ENCODE results near the gene MN1.

MN1 gene

DNA sequence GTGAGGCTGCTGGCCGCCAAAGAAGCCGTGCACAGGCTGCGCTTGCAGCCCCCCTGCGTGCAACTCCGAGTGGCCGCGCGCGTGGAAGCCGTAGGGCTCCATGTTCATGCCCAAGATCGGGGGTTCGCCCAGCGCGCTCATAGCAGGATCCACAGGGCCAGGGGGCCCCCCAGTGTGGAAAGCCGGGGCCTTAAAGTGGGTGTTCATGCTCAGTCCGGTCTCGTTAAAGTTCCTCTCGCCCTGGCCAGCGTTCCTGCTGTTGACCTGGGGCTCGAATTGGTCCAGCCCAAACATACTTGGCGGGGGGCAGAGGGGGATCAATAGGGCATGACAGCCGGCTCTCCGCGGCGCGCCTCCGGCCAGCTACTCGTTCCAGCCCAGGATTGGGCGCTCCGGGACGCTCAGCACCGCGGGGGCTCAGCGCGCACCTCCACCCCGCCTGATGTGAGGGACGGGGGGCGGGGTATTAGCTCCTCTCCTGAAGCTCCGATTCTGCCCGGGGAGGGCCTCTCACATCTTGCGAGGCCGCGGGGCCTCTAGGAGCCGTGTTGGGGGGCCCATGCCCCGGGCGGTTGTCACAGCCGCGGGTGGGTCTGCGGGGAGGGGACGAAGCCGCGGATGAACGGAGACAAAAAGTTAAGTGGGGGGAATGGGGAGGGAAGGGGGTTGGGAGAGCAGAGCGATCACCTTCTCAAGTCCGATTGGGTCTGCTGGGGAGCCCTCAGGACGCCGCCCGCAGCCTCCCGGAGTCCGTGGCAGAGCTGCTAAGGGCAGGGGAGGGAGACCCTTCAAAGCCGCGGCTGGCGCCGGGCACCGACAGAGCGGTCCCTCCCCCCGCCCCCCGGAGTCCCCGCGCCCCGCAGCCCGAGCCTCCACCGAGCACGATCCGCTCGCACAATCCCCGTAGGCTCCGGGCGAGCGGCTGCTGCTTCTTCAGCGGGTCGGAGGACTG lies 1.0 kb downstream of the MN1 start:
- in situ Hi-C loops (cut with HindIII; ENCODE audit: low sequenced_read_pairs) = no loop called here

DNA sequence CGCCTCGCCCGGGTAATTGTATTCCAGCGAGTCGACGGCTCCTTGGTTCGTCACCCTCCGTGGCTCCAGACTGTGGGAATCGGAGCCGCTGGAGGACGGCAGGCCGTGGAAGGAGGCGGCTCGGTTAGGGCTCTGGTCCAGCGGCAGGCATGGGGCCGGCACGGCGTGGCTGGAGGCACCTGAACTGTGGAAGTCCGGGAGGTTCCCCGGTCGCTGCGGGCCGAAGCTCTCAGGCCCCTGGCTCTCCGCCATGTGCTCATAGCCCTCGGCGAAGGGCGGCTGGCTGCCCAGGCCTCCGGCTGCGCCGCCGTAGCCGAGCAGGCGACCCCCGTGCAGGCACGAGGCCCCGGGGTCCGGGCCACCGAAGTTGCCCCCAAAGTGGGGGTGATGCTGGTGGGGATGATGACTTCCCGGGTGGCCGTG lies 1.7 kb downstream of the MN1 start:
- in situ Hi-C loops (cut with HindIII; ENCODE audit: low sequenced_read_pairs) = no loop called here

DNA sequence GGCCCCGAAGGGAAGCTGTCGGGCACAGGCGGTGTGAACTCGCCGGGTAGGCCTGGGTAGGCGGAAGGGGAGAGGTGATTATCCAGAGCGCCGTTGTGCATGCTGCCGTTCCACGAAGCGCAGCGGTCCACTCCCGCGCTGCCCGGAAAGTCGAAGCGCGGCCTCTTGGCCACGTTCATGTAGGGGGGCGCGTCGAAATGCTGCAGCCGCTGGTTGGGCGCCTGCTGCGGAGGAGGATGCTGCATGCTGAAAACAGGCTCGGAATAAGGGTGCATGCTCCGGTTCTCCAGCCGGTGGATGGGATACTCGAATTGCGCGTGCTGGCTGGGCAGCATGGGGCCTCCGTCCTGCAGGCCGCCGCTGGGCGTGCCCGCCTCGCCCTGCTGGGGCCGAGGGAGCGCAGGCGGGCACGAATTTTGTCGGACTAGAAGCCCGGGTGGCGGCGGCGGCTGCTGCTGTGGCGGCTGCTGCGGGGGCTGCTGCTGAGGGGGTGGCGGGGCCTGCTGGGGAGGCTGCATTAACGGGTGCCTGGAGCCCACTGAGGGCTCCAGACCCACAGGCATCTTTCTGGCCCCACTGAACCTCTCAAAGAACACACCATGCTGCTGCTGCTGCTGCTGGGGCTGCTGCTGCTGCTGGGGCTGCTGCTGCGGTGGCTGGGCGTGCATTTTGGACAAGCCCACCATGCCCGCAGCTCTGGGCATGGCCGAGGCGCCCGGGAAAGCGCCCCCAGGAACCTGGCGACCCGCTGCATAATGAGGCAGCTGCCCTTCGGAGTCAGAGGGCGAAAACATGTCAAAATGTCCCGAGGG lies 2.3 kb downstream of the MN1 start:
- in situ Hi-C loops (cut with HindIII; ENCODE audit: low sequenced_read_pairs) = no loop called here

DNA sequence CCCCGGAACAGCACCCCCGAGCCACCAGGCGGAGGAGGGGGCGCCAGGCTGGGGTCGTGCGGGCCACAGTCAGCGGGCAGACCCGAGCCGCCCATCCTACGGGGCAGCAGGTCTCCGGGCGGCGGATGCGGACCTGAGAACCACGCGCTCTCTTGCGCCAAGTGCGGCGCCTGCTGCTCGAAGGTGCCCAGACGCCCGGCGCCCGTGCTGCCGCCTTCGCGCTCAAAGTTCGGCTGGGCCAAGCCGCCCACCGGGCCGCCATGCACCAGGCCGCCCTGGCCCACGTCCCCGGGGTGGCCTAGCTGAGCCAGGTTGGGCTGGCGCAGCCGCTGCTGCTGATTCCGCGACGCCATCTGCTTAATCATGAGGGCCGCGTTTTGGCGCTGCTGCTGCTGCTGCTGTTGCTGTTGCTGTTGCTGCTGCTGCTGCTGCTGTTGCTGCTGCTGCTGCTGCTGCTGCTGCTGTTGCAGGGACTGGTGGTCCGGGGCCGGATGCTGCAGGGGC lies 3.0 kb downstream of the MN1 start:
- in situ Hi-C loops (cut with HindIII; ENCODE audit: low sequenced_read_pairs) = no loop called here

DNA sequence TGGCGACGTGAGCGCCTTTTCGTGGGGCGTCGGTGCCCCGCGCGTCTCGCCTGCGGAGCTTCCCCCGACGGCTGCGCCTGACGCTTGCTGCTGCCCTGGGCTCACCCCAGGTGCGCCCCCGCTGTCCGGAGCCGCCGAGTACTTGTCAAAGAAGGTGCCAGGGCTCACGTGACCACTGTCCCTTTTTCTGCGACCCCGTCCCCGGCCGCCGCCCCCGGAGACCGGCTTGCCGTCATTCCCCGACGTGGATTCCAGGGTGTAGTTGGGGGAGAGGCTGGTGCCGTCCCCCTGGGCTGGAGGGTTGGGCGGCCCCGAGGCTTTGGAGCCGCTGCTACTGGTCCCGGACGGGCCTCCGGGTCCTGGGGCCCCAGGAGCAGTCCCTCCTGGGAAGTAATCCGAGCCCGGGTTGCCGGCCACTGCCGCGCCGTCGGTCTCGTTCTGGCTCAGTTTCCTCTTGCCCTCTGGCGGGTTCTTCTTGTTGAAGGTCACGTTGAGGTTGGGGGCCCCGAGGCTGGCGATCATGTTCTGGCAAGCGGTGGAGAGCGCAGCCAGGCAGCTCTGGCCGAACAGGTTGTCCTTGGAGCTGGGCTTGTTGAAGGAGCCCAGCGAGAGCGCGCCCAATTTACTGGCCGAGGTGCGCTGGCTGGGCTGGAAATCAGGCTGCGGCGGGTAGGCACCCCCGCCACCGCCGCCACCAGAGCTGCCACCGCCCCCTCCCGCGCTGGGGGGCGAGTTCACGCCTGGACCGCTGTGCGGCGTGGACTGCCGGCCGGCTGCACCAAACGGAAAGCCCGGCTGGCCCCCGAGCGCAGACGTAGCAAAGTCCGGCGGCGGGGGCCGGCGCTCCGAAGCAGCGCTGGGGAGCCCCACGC lies 3.8 kb downstream of the MN1 start:
- in situ Hi-C loops (cut with HindIII; ENCODE audit: low sequenced_read_pairs) = no loop called here

DNA sequence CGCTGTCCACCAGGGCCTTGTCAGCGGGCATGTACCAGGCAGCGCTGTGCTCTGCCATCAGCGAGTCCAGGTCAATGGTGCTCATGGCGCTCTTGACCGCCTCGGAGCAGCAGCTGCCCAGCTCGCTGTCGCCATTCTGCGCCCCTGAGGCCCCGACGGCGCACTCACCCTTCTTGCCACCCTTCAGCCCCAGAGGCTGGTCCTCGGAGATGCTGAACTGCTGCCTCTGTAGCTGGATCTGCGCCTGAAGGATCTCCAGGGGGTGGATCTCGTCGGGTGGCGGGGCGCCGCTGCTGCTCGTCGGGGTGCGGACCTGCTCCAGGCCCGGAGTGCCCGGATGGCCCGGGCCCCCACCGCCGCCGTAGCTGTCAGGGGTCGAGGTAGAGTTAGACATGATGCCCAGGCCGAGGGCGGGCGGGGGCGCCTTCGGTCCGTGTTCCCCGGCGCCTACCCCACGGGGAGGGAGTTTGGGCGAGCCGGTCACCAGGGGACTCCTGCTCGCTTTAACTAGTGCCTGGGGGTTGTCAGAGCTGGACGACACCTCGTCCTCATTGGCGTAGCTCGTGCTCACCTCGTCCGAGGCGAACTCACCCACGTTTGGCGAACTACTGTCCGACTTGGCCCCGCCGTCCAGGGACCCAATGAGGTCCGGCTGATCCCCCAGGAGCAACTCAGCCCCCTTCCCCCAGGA lies 4.6 kb downstream of the MN1 start:
- in situ Hi-C loops (cut with HindIII; ENCODE audit: low sequenced_read_pairs) = no loop called here

DNA sequence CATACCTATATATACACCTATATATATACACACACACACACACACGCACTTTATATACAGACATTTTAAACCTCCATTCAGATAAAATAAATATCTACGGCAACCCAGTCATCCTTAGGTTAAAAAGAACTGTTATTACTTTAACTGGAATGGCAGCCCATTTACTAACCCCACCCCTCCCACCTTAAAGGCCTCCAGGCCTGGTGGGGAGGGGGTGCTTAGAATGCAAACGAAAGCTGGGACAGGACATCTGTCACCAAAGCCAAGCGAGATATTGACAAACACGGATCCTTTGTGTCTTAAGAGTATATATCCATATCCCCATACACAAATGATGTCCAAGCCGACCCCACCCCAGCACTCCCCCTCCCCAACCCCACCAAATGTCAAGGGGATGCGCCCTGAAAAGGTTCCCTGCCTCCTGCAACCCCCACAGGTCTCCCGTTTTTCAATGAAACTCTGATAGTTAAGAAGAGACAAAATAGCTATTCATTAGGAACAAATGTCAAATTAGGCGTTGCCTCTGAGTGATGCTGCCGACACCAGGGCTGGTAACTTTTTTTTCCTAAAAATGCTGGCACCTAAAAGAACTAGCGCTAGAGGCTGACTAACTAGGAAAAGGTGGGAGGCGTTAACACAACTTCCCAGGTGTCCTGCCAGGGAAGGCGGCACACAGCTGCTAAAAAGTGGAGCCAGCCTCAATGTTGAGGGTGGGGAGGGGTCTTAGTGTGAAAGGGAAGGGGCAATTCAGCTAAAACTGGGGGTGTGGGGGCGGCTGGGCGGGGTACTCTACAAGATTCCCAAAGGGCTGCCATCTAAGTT lies 5.6 kb downstream of the MN1 start:
- in situ Hi-C loops (cut with HindIII; ENCODE audit: low sequenced_read_pairs) = no loop called here

DNA sequence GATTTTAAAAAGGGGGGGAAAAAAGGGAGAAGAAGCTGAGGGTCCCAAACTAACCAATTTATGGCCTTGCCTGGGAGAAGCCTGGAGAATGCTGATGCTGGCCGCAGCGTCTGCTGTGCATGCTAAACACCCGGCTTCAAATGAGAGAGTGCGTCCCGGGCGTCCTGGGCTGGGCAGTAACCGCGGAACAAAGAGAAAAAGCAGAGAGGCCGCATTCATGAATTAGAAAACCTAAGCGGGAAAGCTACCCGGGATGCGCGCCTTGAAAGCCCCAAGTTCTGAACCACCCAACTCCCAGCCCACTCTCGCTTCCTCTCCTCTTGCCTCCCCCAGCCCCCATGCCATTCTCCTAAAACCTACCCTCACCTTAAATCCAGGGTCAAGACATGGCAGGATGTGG lies 6.5 kb downstream of the MN1 start:
- in situ Hi-C loops (cut with HindIII; ENCODE audit: low sequenced_read_pairs) = no loop called here

DNA sequence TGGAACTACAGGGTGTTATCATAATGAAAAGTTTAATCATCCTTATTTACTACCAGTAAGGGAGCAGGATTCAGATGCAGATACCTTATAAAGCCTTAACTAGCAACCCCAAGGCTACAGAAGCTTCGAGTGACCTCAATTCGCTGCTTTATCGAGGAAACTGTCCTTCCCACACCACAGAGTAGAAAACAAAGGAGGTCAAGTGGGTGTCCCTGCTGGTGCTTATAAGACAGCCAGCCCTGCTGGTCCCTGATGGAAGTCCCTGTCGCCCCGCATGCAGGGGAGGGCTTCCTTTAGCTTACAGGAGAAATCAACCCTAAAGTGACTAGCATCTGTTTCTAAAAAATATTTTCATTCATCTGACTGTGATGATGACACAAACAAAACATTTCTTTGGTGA lies 7.3 kb downstream of the MN1 start:
- in situ Hi-C loops (cut with HindIII; ENCODE audit: low sequenced_read_pairs) = no loop called here

DNA sequence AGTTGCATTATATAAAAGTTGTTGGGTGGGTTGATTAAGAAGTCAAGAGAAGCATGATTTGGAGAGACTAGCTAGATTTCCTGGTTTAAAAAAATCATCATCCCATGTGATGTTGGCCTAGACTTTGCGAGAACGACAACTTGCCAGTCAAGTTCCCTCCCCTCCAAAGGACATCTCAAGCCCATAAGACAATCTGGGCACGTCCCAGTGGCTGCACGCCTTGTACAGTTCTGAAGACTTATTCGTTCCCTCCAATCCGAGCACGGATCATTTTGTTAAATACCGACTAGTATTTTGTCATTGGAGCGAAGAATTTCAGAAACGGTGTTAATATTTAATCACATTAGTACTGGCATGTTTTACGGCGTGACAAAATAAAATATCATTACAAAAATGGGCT lies 8.0 kb downstream of the MN1 start:
- in situ Hi-C loops (cut with HindIII; ENCODE audit: low sequenced_read_pairs) = no loop called here

DNA sequence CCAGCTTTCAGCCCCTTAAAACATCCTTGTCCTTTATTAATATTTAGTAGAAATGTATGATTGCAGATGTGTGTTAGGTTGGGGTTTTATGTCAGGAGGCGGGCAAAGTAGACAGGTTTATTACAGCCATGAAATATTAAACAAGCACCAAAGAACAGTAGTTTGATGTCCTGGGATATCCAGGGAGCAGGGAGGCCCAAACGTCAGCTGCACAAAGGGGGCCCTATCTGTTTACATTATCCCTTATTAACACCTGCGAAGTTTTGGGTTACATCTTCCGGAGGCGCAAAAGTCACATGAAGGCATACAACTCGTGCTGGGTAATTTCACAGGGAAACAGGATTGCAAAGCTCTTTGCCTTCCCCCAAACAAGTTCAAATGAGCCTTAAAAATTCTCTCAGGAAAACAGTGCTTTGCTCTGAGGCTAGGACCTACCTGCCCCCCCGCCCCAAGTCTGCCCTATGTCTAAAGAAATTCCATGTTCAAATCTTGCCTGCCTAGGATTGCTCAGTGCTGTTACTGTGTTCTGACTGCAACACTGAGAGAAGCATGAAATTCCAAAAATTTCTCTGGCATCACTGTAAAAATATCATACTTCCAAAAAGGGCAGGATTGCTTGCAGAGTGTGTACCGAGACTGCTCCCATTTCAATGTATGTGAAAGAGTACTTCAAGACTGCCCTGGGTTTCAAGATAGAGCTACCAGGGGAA lies 8.9 kb downstream of the MN1 start:
- in situ Hi-C loops (cut with HindIII; ENCODE audit: low sequenced_read_pairs) = no loop called here

DNA sequence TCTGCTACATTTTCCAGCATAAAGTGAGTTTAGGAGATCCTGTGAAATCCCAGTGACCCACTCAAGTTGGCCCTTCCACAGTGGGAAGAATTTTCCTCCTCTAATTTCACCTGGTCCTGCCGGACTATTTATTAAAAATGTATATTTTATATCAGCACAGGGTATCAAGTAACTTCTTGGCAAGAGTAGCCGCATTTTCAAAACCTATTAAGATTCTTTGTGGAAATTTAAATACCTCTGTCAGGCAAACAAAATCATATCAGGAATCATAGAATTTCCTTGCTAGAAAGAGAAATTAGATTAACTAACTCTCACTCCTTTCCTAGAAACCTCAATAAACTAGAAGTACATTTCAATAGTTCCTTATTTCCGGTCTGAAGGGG lies 9.7 kb downstream of the MN1 start:
- in situ Hi-C loops (cut with HindIII; ENCODE audit: low sequenced_read_pairs) = no loop called here

DNA sequence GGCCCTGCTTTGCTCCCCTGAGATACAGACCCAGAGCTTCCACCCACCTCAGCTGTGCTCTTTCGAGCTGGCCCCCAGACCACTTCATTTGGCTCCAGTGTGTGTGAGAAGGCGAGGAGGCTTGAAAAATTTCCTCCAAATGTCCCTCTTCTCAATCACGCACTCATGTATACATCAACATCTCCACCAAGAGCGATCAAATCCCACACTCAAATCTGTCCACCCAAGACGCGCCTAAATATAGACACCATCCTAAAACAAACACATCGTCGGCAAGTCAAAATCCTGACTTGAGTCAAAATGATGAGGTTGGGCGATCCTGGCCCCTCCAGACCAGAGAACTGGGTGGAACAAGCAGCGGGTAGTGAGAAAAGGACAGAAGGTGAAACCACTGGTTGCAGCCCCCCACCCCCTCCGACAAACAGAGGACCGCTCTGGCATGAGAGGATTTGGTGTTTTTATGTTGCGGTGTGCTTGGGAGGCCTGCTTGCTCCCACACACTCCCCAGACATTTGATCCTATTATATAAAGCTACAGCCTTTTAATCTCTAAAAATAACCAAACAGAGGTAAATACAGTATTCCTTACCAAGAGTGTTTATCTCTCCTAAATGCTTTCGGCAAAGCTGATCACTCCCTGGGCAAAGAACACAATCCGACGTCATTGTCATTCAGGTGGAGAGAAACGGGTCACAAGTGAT lies 10.2 kb downstream of the MN1 start:
- in situ Hi-C loops (cut with HindIII; ENCODE audit: low sequenced_read_pairs) = no loop called here

DNA sequence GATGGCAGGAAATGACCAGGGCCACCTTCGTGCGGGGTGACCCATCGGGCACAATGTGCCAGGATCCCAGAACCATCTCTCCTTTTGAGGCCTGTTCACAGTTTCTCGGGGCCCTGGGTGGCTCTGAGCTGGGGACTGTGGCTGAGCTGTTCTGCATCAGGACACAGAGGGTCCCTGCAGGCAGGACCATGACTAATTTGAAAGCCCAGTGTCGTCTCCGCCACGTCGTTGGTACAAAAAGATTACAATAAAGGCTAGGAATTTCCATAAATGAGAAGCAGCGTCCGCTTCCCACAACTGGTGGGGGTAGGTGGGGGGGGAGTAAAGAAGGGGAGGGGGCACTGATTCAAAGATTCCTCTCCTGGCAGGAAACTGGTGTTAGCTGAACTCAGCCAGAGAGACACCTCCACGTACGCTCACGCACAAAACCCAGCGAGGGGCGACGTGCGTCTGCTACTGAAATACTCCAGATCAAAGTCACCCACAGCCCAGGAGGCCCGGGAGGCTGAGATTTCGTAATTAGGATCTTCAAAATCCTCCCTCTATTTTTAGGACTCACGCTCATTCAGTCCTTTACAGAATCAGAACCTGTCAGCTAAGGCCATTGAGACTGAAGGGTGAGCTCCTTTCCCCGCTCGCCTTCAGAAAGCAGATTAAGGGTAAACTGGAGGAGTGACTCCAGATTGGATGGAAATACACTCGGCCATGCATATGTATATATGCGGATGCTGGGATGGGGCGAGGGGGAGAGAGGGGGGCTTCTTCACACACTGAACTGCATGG lies 11.0 kb downstream of the MN1 start:
- in situ Hi-C loops (cut with HindIII; ENCODE audit: low sequenced_read_pairs) = no loop called here

DNA sequence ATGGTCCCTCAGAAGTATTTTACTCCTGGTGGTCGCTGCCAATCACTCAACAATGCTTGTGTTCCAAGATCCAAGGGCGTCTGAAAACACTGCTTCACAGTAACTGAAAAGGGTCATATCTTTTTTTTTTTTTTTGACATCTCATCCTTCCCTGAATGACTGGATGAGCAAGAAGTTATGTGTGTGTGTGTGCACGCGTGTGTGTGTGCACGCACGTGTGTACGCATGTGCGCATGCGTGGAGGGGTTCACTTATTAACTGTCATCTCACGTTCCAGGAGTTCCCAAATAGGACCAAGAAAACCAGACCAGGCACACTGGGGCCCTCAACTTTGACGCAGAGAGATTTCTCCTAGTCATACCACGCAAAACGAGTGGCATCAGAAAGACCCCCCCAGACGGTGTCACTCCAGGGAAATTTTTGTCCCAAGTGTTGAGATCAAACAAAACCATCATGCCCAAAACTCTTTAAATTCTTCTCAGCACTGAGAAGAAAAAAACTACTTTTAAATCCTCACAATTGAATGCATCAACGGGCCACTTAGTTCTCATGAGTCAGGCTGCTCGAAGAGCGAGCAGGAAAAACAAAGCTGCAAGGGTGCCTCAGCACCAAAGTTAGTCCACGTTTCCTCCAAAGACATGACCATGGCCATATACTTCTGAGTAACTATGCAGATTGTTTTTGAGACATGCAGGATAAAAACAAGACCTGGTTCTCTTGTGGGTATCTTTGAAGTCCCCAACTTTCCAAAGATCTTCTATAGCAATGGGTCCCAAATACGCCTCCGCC lies 12.9 kb downstream of the MN1 start:
- in situ Hi-C loops (cut with HindIII; ENCODE audit: low sequenced_read_pairs) = no loop called here

DNA sequence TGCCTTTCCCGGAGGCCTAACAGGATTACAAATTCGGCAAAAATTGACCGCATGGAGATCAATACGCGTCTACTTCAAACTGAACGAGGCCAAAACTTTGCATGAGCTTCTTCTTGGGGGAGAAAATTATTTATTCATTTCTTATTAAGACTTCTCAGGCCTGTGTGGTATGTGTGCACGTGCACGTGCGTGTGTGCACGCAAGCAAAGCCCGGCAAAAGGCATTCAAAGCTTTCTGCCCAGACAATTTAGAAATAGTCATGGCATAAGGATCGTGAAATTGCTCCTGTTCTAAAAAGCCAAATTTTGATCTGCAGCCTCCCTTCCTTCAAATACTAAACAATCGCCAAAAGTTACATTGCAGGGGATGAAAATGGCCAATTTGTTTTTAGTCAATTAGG lies 14.6 kb downstream of the MN1 start:
- in situ Hi-C loops (cut with HindIII; ENCODE audit: low sequenced_read_pairs) = no loop called here

All from DLD1 (cell line).